ENCODE data around the gene RNF152.

Gene RNF152

DNA sequence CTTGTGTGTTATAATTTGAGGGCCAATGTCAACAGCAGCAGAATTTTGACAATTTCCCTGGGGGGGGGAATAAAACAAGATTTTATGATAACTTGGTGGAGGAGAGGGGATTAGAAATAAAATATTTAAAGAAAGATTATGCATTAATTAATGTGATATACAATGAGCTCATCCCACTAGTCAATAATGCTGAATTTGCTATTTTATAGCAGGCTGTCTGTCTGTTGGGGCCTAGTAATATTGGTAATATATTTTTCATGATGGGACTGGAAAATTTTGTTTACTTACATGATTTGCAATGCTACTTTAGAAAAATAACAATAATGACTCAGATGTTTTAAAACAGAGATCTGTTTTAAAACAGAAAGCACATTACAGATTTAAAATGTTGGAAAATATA is 118.0 kb downstream of the RNF152 start:
- no peak for DNase-seq (ENCODE audit: extremely low read depth, insufficient read length)
- no peaks in the 10 kb centered on the region for H3K36me3 ChIP-seq (ENCODE audit: control insufficient read depth, insufficient read depth, low read length)
- H3K4me3 ChIP-seq (replicated peaks; ENCODE audit: low read depth, low read length) = no peak overlapping the region
- TF ChIP-seq, protein P1, sequence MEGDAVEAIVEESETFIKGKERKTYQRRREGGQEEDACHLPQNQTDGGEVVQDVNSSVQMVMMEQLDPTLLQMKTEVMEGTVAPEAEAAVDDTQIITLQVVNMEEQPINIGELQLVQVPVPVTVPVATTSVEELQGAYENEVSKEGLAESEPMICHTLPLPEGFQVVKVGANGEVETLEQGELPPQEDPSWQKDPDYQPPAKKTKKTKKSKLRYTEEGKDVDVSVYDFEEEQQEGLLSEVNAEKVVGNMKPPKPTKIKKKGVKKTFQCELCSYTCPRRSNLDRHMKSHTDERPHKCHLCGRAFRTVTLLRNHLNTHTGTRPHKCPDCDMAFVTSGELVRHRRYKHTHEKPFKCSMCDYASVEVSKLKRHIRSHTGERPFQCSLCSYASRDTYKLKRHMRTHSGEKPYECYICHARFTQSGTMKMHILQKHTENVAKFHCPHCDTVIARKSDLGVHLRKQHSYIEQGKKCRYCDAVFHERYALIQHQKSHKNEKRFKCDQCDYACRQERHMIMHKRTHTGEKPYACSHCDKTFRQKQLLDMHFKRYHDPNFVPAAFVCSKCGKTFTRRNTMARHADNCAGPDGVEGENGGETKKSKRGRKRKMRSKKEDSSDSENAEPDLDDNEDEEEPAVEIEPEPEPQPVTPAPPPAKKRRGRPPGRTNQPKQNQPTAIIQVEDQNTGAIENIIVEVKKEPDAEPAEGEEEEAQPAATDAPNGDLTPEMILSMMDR (IDR thresholded peaks at IDR 0.05; ENCODE audit: insufficient read depth, low read length, poor library complexity, severe bottlenecking) = no peak
- H3K27me3 ChIP-seq (replicated peaks; ENCODE audit: control insufficient read depth, insufficient read depth, low read length) = no peaks in the 10 kb centered on the region

DNA sequence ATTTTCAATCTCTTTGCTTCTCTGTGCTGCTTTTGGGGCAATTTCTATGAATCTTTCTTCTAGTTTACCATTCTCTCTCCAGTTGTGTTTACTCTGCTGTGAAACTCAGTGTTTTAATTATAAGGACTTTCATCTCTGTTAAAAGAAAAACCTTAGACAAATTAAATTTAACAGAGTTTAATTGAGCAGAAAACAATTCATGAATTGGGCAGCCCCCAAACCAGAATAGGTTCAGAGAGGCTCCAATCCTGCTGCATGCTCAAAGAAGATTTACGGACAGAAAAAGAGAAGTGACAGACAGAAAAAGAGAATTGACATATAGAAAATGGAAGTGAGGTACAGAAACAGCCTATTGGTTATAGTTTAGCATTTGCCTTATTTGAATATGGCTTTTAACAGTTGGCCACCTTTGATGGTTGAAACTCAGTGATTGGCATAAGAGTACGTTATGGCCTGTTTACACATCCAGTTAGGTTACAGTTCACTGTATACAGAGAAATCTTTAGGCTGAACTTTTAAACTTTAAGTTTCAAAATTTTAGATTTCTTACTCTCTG is 120.4 kb downstream of the RNF152 start:
- Histone ChIP-seq H3K4me3 (replicated peaks; ENCODE audit: low read depth, low read length) (no peak overlapping the region), H3K36me3 (ENCODE audit: control insufficient read depth, insufficient read depth, low read length) (no peaks in the 10 kb centered on the region), H3K27me3 (replicated peaks; ENCODE audit: control insufficient read depth, insufficient read depth, low read length) (no peaks in the 10 kb centered on the region)
- TF ChIP-seq, protein P1 (IDR thresholded peaks at IDR 0.05; ENCODE audit: insufficient read depth, low read length, poor library complexity, severe bottlenecking) = no peak
- no peak for DNase-seq (ENCODE audit: extremely low read depth, insufficient read length)

DNA sequence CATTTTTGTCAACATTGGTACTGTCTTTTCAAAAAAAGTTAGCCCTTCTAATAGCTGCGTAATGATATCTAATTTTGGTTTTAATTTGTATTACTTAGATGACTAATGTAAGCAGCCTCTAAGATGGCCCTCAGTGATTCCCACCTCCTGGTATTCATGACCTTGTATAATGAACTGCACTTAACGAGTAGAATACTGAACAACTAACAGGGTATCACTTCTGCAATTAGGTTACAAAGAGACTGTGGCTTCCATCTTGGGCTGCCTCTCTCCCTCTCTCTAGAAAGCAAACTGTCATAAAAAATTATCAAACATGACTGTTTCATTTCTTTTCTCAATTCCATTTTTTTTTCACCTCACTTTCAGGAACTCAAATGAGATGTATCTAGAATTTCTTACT is 120.9 kb downstream of the RNF152 start:
- no peaks in the 10 kb centered on the region for H3K27me3 ChIP-seq (replicated peaks; ENCODE audit: control insufficient read depth, insufficient read depth, low read length)
- DNase-seq (ENCODE audit: extremely low read depth, insufficient read length) = no peak
- TF ChIP-seq, protein P1 (IDR thresholded peaks at IDR 0.05; ENCODE audit: insufficient read depth, low read length, poor library complexity, severe bottlenecking) = no peak
- no peaks in the 10 kb centered on the region for H3K36me3 ChIP-seq (ENCODE audit: control insufficient read depth, insufficient read depth, low read length)
- H3K4me3 ChIP-seq (replicated peaks; ENCODE audit: low read depth, low read length) = no peak overlapping the region

DNA sequence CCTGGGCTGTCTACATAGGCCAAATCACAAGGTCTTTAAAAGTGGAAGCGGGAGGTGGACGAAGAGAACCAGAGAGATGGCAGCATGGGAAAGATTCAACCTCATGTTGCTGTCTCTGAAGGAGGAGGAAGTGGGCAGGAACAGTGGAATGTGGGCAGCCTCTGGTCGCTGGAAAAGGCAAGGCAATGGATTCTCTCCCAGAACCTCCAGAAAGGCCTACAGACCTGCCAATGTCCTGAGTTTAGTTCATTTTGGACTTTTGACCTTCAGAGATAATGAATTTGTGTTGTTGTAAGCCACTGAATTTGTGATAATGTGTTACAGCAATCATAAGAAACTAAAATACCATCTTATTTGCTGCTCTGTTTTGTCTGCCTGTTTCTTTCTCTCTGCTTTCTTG is 122.5 kb downstream of the RNF152 start:
- no peak for DNase-seq (ENCODE audit: extremely low read depth, insufficient read length)
- Histone ChIP-seq H3K36me3 (ENCODE audit: control insufficient read depth, insufficient read depth, low read length) (no peaks in the 10 kb centered on the region), H3K4me3 (replicated peaks; ENCODE audit: low read depth, low read length) (no peak overlapping the region), H3K27me3 (replicated peaks; ENCODE audit: control insufficient read depth, insufficient read depth, low read length) (no peaks in the 10 kb centered on the region)
- TF ChIP-seq, protein P1 (IDR thresholded peaks at IDR 0.05; ENCODE audit: insufficient read depth, low read length, poor library complexity, severe bottlenecking) = no peak

DNA sequence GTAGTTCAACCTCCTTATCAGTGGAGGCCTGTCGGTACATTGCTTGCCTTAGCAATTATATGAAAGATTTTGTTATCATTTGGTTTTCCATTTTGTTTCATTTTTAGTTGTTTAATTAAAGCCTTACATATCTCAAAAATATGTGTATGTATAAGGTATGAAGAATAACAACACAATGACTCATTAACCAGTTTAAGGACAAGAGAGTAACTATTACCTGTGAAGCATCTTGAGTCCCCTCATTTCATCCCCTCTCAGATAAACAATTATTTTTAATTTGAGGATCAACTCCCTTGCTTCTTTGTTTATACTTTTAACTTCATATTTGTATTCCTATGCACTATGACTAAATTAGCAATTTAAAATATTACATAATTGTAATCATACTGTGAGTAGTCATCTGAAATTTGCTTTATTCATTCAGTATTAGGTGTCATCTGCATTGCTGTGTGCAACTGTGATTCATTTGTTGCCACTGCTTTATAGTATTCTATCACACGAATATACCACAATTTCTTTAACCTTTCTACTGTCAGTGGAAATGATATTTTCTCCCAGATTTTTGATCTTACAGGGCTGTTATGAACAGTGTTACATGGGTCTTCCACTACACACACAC is 126.4 kb downstream of the RNF152 start:
- no peak overlapping the region for H3K4me3 ChIP-seq (replicated peaks; ENCODE audit: low read depth, low read length)
- TF ChIP-seq, protein P1 (IDR thresholded peaks at IDR 0.05; ENCODE audit: insufficient read depth, low read length, poor library complexity, severe bottlenecking) = no peak
- no peaks in the 10 kb centered on the region for H3K27me3 ChIP-seq (replicated peaks; ENCODE audit: control insufficient read depth, insufficient read depth, low read length)
- H3K36me3 ChIP-seq (ENCODE audit: control insufficient read depth, insufficient read depth, low read length) = no peaks in the 10 kb centered on the region
- DNase-seq (ENCODE audit: extremely low read depth, insufficient read length) = no peak

Measured in GM06990 (cell line).